Caco-2 (cell line): ENCODE results near the gene MSTN. TPM values are rescaled to one million over a fixed set of nuclear protein-coding genes. Genes with fewer than 3 reads are reported as not detected.
"Not testable (repeated sequence)": the region's sequence is repeated elsewhere in the genome, so short reads cannot be mapped to it uniquely, and the experiment has no call there.

Experiments
- BruUV-seq: library from RNA; stranded (reverse); fragments of 400-500 nt; replicated peaks from 2 replicates; lab custom pipeline; 2021; lab: Mats Ljungman, UMichigan
- CTCF ChIA-PET: fragments of 300-600 bp; sonication (Branson Sonifier 250); formaldehyde crosslinking; loops from one replicate; lab custom pipeline; 2022; ENCODE audit warnings: antibody characterized with exemption; lab: Charles Lee
- POLR2A ChIA-PET: fragments of 300-600 bp; sonication (Branson Sonifier 250); formaldehyde crosslinking; loops from one replicate; lab custom pipeline; 2022; ENCODE audit warnings: antibody characterized with exemption; lab: Charles Lee
- DNase-seq, 2 experiments: peaks; one replicate each; pipeline versions ENCODE4 v3.0.0 to v3.0.0-alpha.2; 2020 to 2022
- H3K27me3 ChIP-seq: replicated peaks from 2 replicates; pipeline ENCODE4 v1.6.0; 2011; ENCODE audit warnings: low read length; ENCODE audit not compliant: control insufficient read depth, insufficient read depth
- H3K36me3 ChIP-seq: 2 replicates; pipeline ENCODE4 v1.5.1; 2011; ENCODE audit warnings: low read length; ENCODE audit not compliant: control insufficient read depth, insufficient read depth
- H3K4me1 ChIP-seq: fragments of 250-450 bp; sonication (Bioruptor Pico); 2 replicates; pipeline ENCODE4 v1.5.1; 2020; ENCODE audit warnings: mild to moderate bottlenecking
- H3K4me3 ChIP-seq: 2 replicates; pipeline ENCODE4 v1.5.1; 2011; ENCODE audit warnings: low read depth, mild to moderate bottlenecking, control low read depth, low read length
- H3K9me3 ChIP-seq: fragments of 250-450 bp; sonication (Bioruptor Pico); 2 replicates; pipeline ENCODE4 v1.5.1; 2020; ENCODE audit warnings: mild to moderate bottlenecking, moderate library complexity
- H3K27ac Mint-ChIP-seq: one replicate; pipeline ENCODE4 v1.8.0; 2022; ENCODE audit warnings: mixed read lengths; ENCODE audit not compliant: unreplicated experiment
- H3K27me3 Mint-ChIP-seq: one replicate; pipeline ENCODE4 v1.8.0; 2022; ENCODE audit warnings: mixed read lengths; ENCODE audit not compliant: insufficient read depth, unreplicated experiment
- H3K36me3 Mint-ChIP-seq: one replicate; pipeline ENCODE4 v1.8.0; 2022; ENCODE audit warnings: mild to moderate bottlenecking, mixed read lengths; ENCODE audit not compliant: insufficient read depth, unreplicated experiment
- H3K4me1 Mint-ChIP-seq: one replicate; pipeline ENCODE4 v1.8.0; 2022; ENCODE audit warnings: low read depth, mixed read lengths; ENCODE audit not compliant: unreplicated experiment
- H3K4me3 Mint-ChIP-seq: one replicate; pipeline ENCODE4 v1.8.0; 2022; ENCODE audit warnings: mild to moderate bottlenecking, moderate library complexity, mixed read lengths; ENCODE audit not compliant: unreplicated experiment
- H3K9me3 Mint-ChIP-seq: one replicate; pipeline ENCODE4 v1.8.0; 2022; ENCODE audit warnings: mixed read lengths; ENCODE audit not compliant: unreplicated experiment
- CTCF ChIP-seq, 2 experiments: fragments of 200-600 bp in 1 of 2; IDR thresholded peaks; 1 replicate in 1 of 2; 2 replicates in 1 of 2; pipeline versions ENCODE4 v1.5.1 to v1.8.0; 2011 to 2022; ENCODE audit warnings: antibody characterized with exemption in 1 of 2, control low read depth in 1 of 2, inconsistent platforms in 1 of 2, low read depth in 1 of 2, low read length in 1 of 2, mild to moderate bottlenecking in 1 of 2, moderate library complexity in 1 of 2; ENCODE audit not compliant: insufficient read depth in 1 of 2, severe bottlenecking in 1 of 2, unreplicated experiment in 1 of 2
- intact Hi-C: fragments of 100-400 bp; cut with micrococcal nuclease; formaldehyde crosslinking; loops from one replicate; pipeline ENCODE4 v1.10.0; 2022; ENCODE audit not compliant: unreplicated experiment
- total RNA-seq: library from RNA; stranded (reverse); gene quantifications from 2 replicates; pipeline ENCODE4 v1.2.3, GENCODE V29; 2022

MSTN gene
- total RNA-seq, 1 experiment from 2014 or later, result not detected

GRCh38 chr2:190036071-190036470 lies 26.5 kb downstream of the MSTN start:
- H3K27me3 Mint-ChIP-seq, result peaks cover 8% of the 10 kb centered on the region
- Histone ChIP-seq H3K36me3 (no peaks in the 10 kb centered on the region), H3K27me3 (peaks cover 1% of the 10 kb centered on the region; the same call in 1 of the 2 replicates), H3K4me1 (no peaks in the 10 kb centered on the region), H3K4me3 (no peak overlapping the region), H3K9me3 (no peaks in the 10 kb centered on the region)
- intact Hi-C loops, result no loop called here
- ChIA-PET POLR2A (interaction anchor here (0.7 kb wide), 1 partner anchor 186 kb away, joined by 10 read pairs; no protein-coding TSS in a partner anchor), CTCF (no interaction called here)
- H3K27ac Mint-ChIP-seq, result no peak overlapping the region
- no peaks in the 10 kb centered on the region for H3K4me1 Mint-ChIP-seq
- H3K4me3 Mint-ChIP-seq, result no peak overlapping the region
- DNase-seq, result no peak
- no peaks in the 10 kb centered on the region for H3K9me3 Mint-ChIP-seq
- H3K36me3 Mint-ChIP-seq, result no peaks in the 10 kb centered on the region
- TF ChIP-seq CTCF (IDR thresholded peaks at IDR 0.05; ENCODE audit: insufficient read depth in 1 of 2, low read depth in 1 of 2, low read length in 1 of 2, severe bottlenecking in 1 of 2, unreplicated experiment in 1 of 2), result no peak
- BruUV-seq, result no TSS peak

- intact Hi-C loops, H3K4me3 Mint-ChIP-seq, H3K9me3 ChIP-seq, H3K4me1 Mint-ChIP-seq, CTCF ChIA-PET, H3K27me3 ChIP-seq, H3K27ac Mint-ChIP-seq, H3K4me1 ChIP-seq, DNase-seq, POLR2A ChIA-PET, BruUV-seq, H3K36me3 ChIP-seq, H3K4me3 ChIP-seq, H3K36me3 Mint-ChIP-seq, H3K9me3 Mint-ChIP-seq: not testable (repeated sequence)
- H3K27me3 Mint-ChIP-seq, result peaks cover 12% of the 10 kb centered on the region
These were observed 28.1 kb downstream of the MSTN start for GRCh38 chr2:190034417-190034816.

- Histone ChIP-seq H3K4me3 (no peak overlapping the region), H3K9me3 (no peaks in the 10 kb centered on the region), H3K36me3 (no peaks in the 10 kb centered on the region), H3K4me1 (no peaks in the 10 kb centered on the region), H3K27me3 (no peaks in the 10 kb centered on the region; the same call in 1 of the 2 replicates)
- intact Hi-C loops, result no loop called here
- Mint-ChIP-seq H3K4me3 (no peak overlapping the region), H3K27me3 (peaks cover 17% of the 10 kb centered on the region), H3K27ac (no peak overlapping the region), H3K36me3 (no peaks in the 10 kb centered on the region), H3K4me1 (no peaks in the 10 kb centered on the region), H3K9me3 (no peaks in the 10 kb centered on the region)
- no TSS peak for BruUV-seq
- no peak for TF ChIP-seq CTCF (IDR thresholded peaks at IDR 0.05; ENCODE audit: insufficient read depth in 1 of 2, low read depth in 1 of 2, low read length in 1 of 2, severe bottlenecking in 1 of 2, unreplicated experiment in 1 of 2)
- POLR2A ChIA-PET, result no interaction called here
- DNase-seq, result no peak
- CTCF ChIA-PET, result no interaction called here
These were observed 30.4 kb downstream of the MSTN start for GRCh38 chr2:190031969-190032618.
